Limb (tissue), 2 donors: ENCODE measurements around the gene LIMCH1.
A peak's percentile ranks its signal among the peaks of the same experiment; 100 is the strongest.

Source experiments
- DNase-seq, 2 donors: peaks; one replicate each; pipeline ENCODE4 v3.0.0-alpha.2; 2016; ENCODE audit errors: extremely low spot score in 2 of 2

Gene LIMCH1

DNA sequence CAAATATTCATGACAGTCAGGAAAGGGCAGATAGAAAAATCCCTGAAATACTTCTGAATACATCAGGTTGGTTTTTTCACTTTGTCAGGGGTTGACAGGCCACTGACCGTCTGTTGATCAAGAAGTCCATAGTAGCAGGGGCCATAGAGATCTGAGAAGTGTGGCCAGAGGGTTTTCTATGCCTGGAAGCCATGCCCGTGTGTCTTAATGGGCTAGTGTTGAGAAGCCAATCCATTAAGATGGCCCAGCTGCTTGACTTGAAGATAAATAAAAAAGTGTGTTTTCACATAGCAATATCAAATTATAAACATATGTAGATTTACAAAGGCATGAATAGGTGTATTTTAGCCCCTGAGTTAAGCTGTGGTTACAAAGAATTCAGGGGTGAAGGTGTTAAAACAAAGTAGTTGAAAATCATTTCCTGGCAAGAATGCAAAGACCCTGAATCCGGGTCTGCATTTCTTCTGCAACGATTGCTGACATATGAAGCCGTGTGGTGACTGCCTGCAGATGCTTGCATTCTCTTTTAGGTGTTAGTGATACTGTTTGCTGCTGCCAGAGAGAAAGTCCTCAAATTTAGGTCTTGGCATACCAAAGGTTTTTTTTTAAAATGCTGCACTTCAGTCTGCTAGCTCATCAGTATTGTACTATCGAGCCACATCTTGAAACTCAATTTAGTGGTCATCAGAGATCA lies 9.3 kb upstream of the LIMCH1 start:
- no peak for DNase-seq

DNA sequence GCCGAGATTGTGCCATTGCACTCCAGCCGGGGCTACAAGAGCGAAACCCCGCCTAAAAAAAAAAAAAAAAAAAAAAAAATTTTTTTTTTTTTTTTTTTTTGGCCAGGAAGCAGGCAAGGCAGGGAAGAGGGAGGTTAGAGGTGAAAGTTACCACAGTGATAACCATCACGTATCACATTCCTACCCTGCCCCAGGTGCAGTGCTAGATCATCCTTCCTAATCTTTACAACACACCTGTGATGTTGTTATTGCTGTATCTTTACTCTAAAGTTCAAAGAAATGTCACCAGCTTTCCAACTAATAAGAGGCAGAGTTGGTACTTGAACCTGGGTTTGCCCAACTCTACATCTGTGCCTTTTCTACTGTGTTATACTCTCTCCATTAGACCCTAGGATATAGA lies 7.2 kb upstream of the LIMCH1 start:
- DNase-seq: no peak

DNA sequence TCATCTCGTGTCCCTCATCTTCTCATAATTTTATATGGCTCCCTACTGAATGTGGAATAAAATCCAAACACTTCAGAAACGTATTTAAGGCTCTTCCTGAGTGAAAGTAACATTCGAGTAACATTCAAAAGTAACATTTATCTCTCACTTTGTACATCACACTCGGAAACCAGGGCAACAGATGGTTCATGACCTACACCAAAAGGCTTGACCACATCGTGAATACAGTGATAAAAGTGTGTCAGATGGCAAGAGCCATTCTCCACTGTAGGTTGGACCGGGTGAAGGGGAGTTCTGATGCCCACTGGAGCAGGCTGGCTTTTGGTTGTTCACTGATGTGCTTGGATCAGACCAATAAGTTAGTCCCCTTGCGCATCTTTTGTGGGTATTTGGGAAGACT lies 5.6 kb upstream of the LIMCH1 start:
- no peak for DNase-seq

DNA sequence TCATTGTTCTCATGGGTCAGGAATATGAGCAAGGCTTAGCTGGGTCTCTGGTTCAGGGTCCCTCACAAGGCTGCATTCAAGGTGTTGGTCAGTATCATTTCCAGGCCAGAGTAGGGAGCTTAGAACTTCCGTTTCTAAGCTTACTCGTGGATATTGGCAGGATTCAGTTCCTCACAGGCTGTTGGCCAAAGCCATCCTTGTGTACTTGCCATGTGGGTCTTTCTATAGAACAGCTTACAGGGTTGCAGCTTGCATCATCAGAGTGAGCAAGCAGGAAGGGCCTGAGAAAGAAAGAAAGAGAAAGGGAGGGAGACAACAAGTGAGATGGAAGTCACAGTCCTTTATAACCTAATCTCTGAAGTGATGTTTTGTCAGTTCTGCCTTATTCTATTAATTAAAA lies 5.1 kb upstream of the LIMCH1 start:
- no peak for DNase-seq

DNA sequence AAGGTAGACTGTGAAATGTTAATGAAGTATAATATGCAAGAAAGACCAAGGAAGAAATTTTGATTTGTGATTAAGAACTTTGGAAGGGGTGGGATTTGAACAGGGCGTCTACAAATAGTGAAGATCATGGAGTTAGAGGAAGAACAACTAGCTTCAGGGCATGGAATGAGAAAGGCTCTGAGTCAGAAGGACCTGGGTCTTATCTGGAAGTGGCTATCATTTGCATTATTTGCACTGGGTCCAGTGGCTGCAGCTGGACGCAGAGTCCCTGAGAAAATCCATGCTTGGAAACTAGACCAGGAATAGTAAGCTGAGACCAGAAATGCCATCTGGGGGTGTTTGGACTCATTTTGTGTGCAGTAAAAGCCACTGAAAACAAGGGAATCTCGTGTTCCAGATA lies 4.3 kb upstream of the LIMCH1 start:
- no peak for DNase-seq

DNA sequence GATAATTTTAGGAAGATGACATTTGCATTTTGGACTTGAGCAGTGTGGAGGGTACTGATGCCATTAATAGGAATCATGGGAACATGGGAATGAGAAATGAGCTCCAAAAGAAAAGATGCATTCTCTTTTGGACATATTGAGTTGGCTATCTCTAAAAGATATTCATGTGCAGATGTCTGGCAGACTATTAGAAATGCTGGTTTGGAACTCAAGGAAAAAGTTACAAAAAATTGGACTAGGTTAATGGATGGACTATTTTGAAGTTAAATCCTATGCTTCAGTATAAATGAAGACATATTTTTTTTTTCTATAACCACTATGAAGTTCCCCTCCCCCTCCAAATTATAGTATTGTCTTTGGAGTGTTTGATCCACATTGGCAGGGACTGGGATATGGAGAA lies 3.6 kb upstream of the LIMCH1 start:
- DNase-seq: no peak

DNA sequence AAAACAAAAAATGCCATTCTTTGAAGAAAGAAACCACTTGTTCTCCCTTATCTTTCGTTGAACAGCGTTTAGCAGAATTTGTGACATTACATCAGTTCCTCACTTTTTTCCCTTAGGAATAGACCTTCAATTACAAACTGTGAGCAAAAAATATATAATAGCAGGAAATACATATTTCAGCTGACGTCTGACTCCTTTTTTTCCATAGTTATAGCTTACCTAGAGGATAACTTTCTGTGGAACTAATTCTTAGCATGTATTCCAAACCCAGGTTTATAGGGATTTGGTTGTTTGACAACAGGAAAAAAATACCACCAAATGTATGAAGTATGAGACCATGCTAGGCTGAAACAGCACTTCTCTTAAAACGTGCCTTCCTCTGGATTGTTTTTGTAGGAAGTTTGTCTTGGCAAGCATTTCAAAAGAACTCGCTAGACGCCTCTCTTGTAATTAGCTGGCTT lies 2.0 kb upstream of the LIMCH1 start:
- no peak for DNase-seq

DNA sequence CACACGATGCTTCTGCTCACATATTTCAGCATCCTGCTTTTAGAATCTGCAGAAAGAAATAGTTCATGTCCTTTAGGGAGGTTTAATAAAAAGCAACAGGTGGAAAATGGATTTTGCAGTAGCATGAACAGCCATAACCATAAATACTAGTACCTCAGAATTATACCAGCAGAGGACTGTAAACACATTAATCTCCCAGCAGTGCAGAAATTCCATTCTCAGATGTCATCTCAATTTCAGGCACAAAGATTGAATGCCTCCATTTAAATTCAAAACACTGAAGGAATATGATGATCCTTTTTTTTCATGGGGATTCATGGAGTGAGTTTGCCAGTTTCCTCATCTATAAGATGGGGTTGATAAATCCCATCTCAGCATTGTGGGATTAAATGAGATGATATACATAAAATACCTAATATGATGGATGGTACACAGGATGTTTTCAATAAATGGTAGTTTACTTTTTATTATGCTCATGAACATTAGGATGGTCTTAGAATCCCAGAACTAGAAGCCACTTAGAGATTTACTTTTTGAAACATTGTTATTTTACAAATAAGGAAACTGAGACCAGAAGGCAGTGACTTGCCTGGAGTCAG lies 566 bp upstream of the LIMCH1 start:
- no peak for DNase-seq

DNA sequence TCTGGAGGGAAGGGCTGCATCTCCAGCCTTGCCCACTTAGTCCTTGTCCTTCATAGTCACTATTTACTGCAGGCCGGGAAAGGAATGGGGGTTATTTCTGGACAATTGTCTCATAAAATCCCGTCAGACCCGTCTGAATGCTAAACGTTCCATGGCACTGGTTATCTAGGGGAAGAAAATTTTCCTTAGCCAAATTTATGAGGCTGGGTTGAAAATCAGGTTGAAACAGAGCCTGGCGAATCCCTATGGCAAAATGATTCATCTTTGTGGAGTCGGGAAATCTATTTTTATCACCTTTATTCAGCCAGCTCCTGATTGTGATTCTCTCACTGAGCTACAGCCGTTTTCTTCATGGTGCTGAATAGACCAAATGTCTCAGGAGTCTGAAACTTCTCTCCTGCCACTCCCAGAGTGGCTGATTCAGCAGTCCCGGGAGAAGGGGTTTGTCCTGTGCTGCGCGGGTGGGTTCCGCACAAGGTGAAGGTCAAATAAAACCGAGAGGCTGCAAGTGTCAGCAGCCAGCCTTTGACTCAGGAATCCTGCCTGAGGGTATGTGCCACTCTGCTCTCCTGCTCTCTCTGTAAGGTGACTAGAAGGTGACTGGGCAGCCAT lies 1.0 kb downstream of the LIMCH1 start:
- no peak for DNase-seq

DNA sequence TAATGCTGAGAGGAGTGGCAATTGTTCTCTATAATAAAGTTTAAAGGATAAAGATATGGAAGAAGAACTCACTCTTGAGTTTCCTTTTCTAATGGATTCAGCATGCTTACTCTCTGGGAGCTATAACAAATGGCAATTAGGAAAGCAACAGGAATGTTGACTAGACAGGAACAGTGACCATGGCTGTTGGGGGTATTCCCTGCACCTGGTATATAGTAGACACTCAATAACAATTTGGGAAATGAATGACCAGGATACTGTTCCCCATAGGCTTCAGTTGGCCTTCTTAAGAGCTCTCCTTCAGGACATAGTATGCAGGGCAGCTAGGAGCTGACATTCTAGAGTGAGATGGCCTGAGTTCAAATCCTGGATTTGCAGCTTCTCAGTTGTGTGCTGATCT lies 1.8 kb downstream of the LIMCH1 start:
- no peak for DNase-seq

DNA sequence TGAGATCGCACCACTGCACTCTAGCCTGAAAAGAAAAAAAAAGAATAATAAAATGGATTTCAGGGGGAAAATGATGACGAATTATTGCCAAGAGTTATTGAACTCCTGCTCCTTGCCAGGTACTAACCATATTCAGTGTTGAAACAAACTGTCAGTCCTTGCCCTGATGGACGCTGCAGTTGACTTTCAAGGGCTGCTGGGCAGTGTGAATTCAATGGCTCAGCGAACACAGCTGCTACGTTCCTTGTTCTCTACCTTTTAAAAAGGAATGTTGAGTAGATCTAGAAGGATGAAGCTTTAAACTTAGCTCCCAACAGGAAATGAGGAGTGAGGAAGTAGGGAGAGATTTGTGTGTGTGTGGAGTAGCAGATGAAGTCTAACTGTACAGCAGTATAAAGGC lies 2.7 kb downstream of the LIMCH1 start:
- no peak for DNase-seq

DNA sequence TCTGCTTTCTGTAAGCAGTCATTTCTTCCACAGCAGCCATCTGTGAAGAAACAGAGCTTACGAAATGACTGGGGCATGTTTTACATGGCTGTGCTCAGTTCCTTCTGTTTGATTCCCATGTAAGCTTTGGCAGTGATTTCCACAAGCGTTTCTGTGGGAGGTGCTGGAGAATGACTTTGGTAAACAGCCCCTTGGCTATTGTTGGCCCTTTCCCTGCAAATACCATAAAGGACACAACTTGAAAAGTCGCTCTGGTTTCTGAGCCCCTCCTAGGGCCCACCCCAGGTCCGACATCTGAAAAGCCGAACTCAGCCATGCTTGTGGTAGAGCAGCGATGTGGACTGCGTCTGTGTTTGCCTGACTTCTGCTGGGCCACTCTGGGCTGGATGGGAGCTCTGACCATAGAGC lies 3.7 kb downstream of the LIMCH1 start:
- DNase-seq: peak in 1 of 2 donors; percentile 45

DNA sequence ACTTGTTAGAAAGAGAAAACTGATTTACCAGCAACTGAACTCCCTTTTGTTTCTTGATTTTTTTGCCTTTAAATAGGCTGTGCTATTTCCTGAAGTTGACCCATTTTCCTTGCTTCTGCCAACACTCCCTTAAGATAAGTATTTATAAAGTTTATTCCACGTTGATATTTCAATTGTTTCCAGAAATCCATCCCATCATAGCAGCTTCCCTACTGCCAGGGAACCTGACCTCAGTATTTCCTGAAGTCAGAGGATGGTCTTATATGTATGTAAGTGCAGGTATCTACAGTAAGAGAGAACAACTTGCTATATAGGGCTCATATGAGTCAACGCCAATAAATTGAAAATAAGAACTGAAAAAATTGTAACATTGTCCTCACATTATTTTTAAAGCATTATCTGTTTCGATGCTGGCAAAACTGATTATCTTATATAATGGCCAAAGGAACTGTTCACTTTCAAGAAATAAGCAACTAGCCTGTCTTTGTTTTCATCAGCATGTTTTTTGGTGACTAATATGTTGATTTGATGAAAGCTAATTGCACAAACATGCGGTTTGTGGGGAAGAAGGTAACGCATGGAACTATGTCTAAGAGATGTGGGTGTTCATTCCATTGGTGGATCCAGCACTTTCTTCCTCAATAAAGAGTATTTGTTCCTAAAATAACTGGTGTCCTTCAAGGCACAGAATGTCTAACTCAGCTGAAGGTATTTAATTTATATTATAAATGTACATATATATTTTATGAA lies 4.7 kb downstream of the LIMCH1 start:
- no peak for DNase-seq

DNA sequence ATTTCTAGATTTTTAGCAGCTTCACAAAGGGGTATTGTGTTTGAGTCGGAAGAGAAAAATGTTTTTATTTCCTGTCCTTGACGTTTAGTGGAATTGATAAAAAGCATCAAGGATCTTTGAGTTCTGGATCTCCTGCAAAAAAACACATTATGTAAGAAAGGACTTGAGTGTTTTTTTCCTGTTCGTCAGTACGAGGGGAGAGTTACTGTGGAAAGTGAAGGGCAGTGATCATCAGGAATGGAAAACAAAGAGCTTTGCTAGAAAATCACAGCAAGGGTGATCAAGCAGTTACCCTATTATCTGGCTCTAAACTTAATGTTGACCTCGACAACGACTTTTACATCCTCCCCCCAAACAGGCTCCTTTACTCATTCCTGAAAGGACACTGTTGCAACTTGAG lies 7.3 kb downstream of the LIMCH1 start:
- DNase-seq: no peak

DNA sequence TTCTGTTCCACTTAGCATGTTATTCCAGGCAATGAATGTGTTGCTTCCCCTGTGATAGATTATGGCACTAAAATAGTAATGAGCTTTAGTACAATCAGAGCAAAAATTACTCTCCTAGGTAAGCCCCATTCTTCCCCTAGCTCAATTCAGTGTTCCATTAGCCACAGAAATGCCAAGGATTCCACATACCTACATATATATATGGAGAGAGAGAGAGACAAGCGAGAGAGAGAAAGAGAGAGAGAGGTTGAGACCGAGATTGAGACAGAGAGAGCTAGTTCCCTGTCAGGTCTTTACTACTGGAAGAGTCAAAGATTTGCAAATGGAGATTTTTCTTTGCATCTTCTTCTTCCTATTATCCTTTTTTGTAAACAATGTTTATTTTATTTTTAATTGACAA lies 8.7 kb downstream of the LIMCH1 start:
- DNase-seq: no peak

DNA sequence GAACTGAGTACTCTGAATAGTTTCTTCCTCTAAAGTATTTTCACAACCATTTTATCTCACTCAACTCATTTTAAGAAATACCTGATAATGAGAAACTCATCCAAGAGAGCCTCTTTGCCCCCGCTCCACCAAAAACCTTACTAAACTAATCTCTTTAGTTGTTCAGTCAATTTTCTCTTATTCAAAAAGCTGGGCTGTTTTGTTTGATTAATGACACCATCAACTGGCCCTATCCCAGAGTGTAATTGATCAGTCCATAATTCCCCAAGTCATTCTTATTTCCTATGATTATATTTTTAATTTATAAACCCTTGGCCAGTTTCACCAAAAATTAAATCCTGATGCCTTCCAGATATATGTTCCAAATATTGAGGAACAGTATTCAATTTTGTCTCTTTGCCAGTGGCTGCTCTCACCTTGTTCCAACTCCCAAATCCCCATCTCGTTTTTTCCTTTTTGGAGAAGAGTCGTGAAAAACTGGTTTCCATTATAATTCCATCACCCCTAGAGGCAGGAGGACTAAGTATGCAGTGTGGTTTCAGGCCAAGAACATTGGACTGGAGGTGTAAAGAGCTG lies 10.4 kb downstream of the LIMCH1 start:
- DNase-seq: no peak

DNA sequence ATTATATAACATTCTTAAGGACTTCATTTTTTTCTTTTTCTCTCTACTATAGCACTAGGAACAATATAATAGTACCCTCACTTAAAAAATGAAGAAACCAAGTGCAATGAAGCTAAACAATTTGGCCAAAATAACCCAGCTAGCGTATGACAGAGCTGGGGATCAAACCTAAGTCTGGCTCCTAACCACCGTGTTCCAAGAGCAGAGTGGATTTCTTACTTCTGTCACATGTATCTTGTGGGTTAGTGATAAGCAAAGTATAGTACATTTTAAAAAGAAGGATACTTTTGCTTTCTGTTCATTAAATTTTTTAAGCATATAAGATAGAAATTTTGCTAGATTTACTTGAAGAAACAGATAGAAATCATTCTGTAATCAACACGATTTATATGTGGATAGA lies 11.5 kb downstream of the LIMCH1 start:
- no peak for DNase-seq

DNA sequence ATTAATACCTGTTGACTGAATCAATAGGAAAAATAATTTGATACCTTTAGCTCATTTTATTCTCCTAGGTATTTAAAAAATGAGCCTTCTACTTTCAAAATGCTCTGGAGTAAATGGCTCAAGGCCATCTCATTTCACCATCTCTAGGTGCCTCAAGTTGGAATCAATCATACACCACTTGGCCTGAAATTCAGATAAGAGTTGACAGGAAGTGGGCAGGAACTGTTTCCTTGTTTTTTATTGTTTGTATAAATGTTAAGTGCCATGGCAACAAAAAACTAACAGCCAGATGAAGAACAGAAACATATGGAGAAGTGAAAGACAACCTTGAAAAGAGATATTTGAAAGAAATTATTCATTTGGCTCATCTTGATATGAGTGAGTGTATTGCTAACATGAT lies 12.4 kb downstream of the LIMCH1 start:
- no peak for DNase-seq

DNA sequence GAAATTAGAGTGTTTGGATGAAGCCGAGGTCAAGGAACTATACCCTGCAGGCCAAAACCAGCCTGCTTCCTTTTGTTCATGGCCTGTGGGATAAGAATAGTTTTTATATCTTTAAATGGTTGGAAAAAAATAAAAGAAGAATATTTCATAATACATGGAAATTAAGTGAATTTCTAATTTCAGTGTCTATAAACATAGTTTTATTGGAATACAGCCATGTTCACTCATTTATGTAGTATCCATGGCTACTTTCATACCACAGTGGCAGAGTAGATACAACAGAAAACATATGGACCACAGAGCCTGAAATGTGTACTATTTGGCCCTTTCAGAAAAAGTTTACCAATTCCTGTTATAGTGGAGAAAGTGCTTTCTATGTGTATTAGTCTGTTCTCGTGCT lies 13.6 kb downstream of the LIMCH1 start:
- no peak for DNase-seq

DNA sequence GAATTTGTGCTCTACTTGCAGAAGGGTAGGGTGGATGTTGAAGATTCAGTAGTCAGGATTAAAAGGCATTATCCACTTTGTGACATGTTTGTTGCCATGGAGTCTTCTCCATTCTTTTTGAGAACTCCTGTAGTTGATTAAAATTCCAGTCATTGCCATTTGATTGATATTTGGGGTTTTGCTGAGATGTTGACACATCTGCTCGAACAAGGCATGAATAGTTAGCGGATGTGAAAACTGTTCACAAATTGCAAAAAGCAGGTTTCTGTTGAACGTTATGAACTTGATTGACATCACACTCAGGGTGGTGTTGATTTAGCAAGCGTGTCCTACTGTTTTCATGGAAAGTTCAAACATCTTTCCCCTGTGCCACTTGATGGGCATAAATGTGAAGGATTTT lies 16.9 kb downstream of the LIMCH1 start:
- DNase-seq: no peak

DNA sequence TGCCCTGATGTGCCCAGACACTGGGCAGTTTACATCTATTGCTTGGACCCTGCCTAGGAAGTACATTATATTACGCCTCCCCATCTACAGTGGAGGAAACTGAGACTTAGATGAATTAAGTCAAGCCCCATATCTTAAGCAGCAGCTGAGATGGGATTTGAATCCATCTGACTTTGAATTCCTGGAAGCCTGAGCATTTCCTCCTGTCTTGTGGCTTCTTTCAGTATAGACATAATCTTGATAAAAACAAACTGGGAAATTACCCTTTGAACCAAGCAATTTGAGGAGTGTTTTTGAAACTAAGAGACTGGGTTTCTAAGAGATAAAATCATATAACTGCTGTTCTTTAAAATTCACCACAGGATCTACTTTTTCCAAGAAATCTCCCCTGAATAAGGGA lies 18.6 kb downstream of the LIMCH1 start:
- no peak for DNase-seq

DNA sequence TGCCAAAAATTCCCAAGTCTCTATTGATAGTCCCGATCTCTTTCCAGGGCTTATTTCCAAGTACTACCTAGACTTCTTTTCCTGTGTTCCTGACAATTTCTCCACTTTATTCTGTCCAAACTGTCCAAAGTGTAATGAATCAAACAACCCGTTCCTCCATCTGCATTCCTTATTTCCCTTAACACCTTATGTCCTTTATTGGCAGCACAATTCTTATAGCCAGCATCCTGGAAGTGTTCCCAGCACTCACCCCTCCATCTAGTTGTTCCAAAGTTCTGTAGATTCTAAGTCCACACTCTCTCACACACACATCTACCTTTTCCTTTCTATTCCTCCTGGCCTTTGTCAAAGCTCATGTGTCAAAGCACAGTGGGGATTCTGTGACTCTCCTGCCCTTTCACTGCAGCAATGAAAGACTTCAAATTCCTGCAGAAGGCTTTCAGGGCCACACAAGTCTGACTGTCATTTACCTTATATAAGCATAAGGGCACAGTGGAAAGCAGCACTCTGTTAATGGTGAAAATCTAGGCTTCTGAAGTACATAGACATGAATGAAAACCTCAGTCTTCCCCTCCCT lies 22.1 kb downstream of the LIMCH1 start:
- DNase-seq: no peak
